SK-N-SH treated with all-trans-retinoic acid at 6 μM for 48 hours (cell line): ENCODE data around the gene AFG3L2.

Experiments
- ATAC-seq: fragments of 200-7000 bp; cut with Tn5 transposase; 3 replicates; pipeline ENCODE4 v1.9.1; 2020; ENCODE audit warnings: mild to moderate bottlenecking, moderate library complexity
- ARNTL ChIP-seq: fragments of 450-650 bp; formaldehyde crosslinking; IDR thresholded peaks from 2 replicates; pipeline ENCODE4 v1.5.0; 2020; ENCODE audit warnings: low read depth, mild to moderate bottlenecking, moderate library complexity, borderline replicate concordance
- BACH2 ChIP-seq: fragments of 250-450 bp; sonication (Bioruptor Pico); IDR thresholded peaks from 2 replicates; pipeline ENCODE4 v1.9.0; 2021; ENCODE audit warnings: mild to moderate bottlenecking, borderline replicate concordance
- CREB5 ChIP-seq: fragments of 250-450 bp; sonication (Bioruptor Pico); IDR thresholded peaks from 2 replicates; pipeline ENCODE4 v1.5.1; 2020; ENCODE audit warnings: low read depth, mild to moderate bottlenecking, moderate library complexity
- CSDC2 ChIP-seq: fragments of 250-450 bp; sonication (Bioruptor Pico); IDR thresholded peaks from 2 replicates; pipeline ENCODE4 v1.5.0; 2020; ENCODE audit warnings: mild to moderate bottlenecking, moderate library complexity
- CSRNP3 ChIP-seq: fragments of 250-450 bp; sonication (Bioruptor Pico); IDR thresholded peaks from 2 replicates; pipeline ENCODE4 v1.5.1; 2021; ENCODE audit warnings: mild to moderate bottlenecking, moderate library complexity
- GLIS3 ChIP-seq: fragments of 250-450 bp; sonication (Bioruptor Pico); IDR thresholded peaks from 2 replicates; pipeline ENCODE4 v1.5.0; 2020; ENCODE audit warnings: mild to moderate bottlenecking, moderate library complexity
- ISL1 ChIP-seq: fragments of 250-450 bp; sonication (Bioruptor Pico); IDR thresholded peaks from 2 replicates; pipeline ENCODE4 v2.1.2; 2022; ENCODE audit warnings: mild to moderate bottlenecking, moderate library complexity
- OSR1 ChIP-seq: fragments of 250-450 bp; sonication (Bioruptor Pico); IDR thresholded peaks from 2 replicates; pipeline ENCODE4 v1.8.0; 2022; ENCODE audit warnings: moderate library complexity, mild to moderate bottlenecking, inconsistent platforms
- PATZ1 ChIP-seq: fragments of 250-450 bp; sonication (Bioruptor Pico); IDR thresholded peaks from 2 replicates; pipeline ENCODE4 v1.8.0; 2020; ENCODE audit warnings: mild to moderate bottlenecking, moderate library complexity, borderline replicate concordance
- POU6F1 ChIP-seq: fragments of 250-450 bp; sonication (Bioruptor Pico); IDR thresholded peaks from 2 replicates; pipeline ENCODE4 v1.8.0; 2021; ENCODE audit warnings: low read depth, mild to moderate bottlenecking, moderate library complexity, borderline replicate concordance
- PPARA ChIP-seq: fragments of 250-450 bp; sonication (Bioruptor Pico); IDR thresholded peaks from 2 replicates; pipeline ENCODE4 v1.5.0; 2020; ENCODE audit warnings: mild to moderate bottlenecking, borderline replicate concordance
- RARB ChIP-seq: fragments of 250-450 bp; sonication (Bioruptor Pico); IDR thresholded peaks from 2 replicates; pipeline ENCODE4 v1.8.0; 2021; ENCODE audit warnings: mild to moderate bottlenecking, moderate library complexity
- SNAI2 ChIP-seq: fragments of 250-450 bp; sonication (Bioruptor Pico); IDR thresholded peaks from 2 replicates; pipeline ENCODE4 v1.5.0; 2020; ENCODE audit warnings: mild to moderate bottlenecking, moderate library complexity
- TCF4 ChIP-seq: fragments of 250-450 bp; sonication (Bioruptor Pico); IDR thresholded peaks from 2 replicates; pipeline ENCODE4 v1.8.0; 2021; ENCODE audit warnings: mild to moderate bottlenecking, moderate library complexity, borderline replicate concordance
- TOX ChIP-seq: fragments of 250-450 bp; sonication (Bioruptor Pico); IDR thresholded peaks from 2 replicates; pipeline ENCODE4 v1.8.0; 2021; ENCODE audit warnings: mild to moderate bottlenecking, moderate library complexity, borderline replicate concordance
- TSHZ2 ChIP-seq: fragments of 250-450 bp; sonication (Bioruptor Pico); IDR thresholded peaks from 2 replicates; pipeline ENCODE4 v1.5.0; 2020; ENCODE audit warnings: mild to moderate bottlenecking, moderate library complexity
- ZC3H10 ChIP-seq: fragments of 250-450 bp; sonication (Bioruptor Pico); IDR thresholded peaks from 2 replicates; pipeline ENCODE4 v1.5.1; 2021; ENCODE audit warnings: mild to moderate bottlenecking, moderate library complexity
- ZFP3 ChIP-seq: fragments of 250-450 bp; sonication (Bioruptor Pico); IDR thresholded peaks from 2 replicates; pipeline ENCODE4 v1.5.0; 2020; ENCODE audit warnings: mild to moderate bottlenecking, moderate library complexity
- ZFP30 ChIP-seq: fragments of 450-650 bp; formaldehyde crosslinking; IDR thresholded peaks from 2 replicates; pipeline ENCODE4 v1.5.0; 2022; ENCODE audit warnings: mild to moderate bottlenecking, moderate library complexity
- ZNF565 ChIP-seq: fragments of 450-650 bp; formaldehyde crosslinking; conservative IDR thresholded peaks from 2 replicates; pipeline ENCODE4 v1.5.0; 2020; ENCODE audit warnings: low read depth, mild to moderate bottlenecking, moderate library complexity
- ZNF70 ChIP-seq: fragments of 450-650 bp; formaldehyde crosslinking; IDR thresholded peaks from 2 replicates; pipeline ENCODE4 v1.5.0; 2020; ENCODE audit warnings: mild to moderate bottlenecking, moderate library complexity
- ZNF8 ChIP-seq: fragments of 450-650 bp; formaldehyde crosslinking; IDR thresholded peaks from 2 replicates; pipeline ENCODE4 v1.5.0; 2020; ENCODE audit warnings: mild to moderate bottlenecking, moderate library complexity

The AFG3L2 gene

GRCh38 chr18:12369211-12369610 is 7.8 kb downstream of the AFG3L2 start:
- no peak for ATAC-seq

GRCh38 chr18:12366784-12367183 is 10.2 kb downstream of the AFG3L2 start:
- ATAC-seq = no peak
- TF ChIP-seq BACH2 (CRISPR knock-in tag) (no peak), SNAI2 (CRISPR knock-in tag) (no peak)

More at GRCh38 chr18:12369211-12369610, 7.8 kb downstream of the AFG3L2 start:
- TF ChIP-seq CSDC2 (CRISPR knock-in tag) = no peak
- TF ChIP-seq ARNTL (CRISPR knock-in tag) = no peak
- no peak for TF ChIP-seq PPARA (CRISPR knock-in tag)
- no peak for TF ChIP-seq BACH2 (CRISPR knock-in tag)
- TF ChIP-seq TCF4 = no peak
- no peak for TF ChIP-seq ZNF8 (CRISPR knock-in tag)
- no peak for TF ChIP-seq ZNF565 (CRISPR knock-in tag)
- TF ChIP-seq POU6F1 = no peak
- no peak for TF ChIP-seq RARB (CRISPR knock-in tag)

GRCh38 chr18:12366379-12366778 is 10.6 kb downstream of the AFG3L2 start:
- no peak for ATAC-seq
- no peak for TF ChIP-seq BACH2 (CRISPR knock-in tag)
- no peak for TF ChIP-seq POU6F1
- no peak for TF ChIP-seq PPARA (CRISPR knock-in tag)
- no peak for TF ChIP-seq CSDC2 (CRISPR knock-in tag)
- TF ChIP-seq TCF4 = no peak
- TF ChIP-seq CREB5 (CRISPR knock-in tag) = no peak
- no peak for TF ChIP-seq ZNF70
- TF ChIP-seq GLIS3 (CRISPR knock-in tag) = no peak
- no peak for TF ChIP-seq ZFP3 (CRISPR knock-in tag)
- TF ChIP-seq SNAI2 (CRISPR knock-in tag) = no peak
- TF ChIP-seq CSRNP3 = no peak
- no peak for TF ChIP-seq ZNF8 (CRISPR knock-in tag)
- no peak for TF ChIP-seq ISL1
- TF ChIP-seq ARNTL (CRISPR knock-in tag) = no peak
- no peak for TF ChIP-seq TSHZ2 (CRISPR knock-in tag)
- no peak for TF ChIP-seq PATZ1 (CRISPR knock-in tag)
- no peak for TF ChIP-seq TOX (CRISPR knock-in tag)
- no peak for TF ChIP-seq ZC3H10 (CRISPR knock-in tag)
- no peak for TF ChIP-seq OSR1 (CRISPR knock-in tag)
- no peak for TF ChIP-seq ZFP30 (CRISPR knock-in tag)
